ENCODE measurements around the gene UROC1. TPM values are rescaled to one million over a fixed set of nuclear protein-coding genes. Genes with fewer than 3 reads are reported as not detected.

UROC1 gene
- total and polyA plus RNA-seq, 2 of the 4 experiments (the other 2 are of a cell fraction), result not detected

- intact Hi-C loops (cut with micrococcal nuclease), result no loop called here
- H3K36me3 ChIP-seq (ENCODE audit: control insufficient read depth, insufficient read depth, low read length), result no peaks in the 10 kb centered on the region
- H3K23ac ChIP-seq (ENCODE audit: low read depth, low read length), result no peak overlapping the region
- DNase-seq, result no peak
- H2AK9ac ChIP-seq (replicated peaks; ENCODE audit: low read depth, low read length, poor library complexity), result no peak overlapping the region
- no peak overlapping the region for H2BK15ac ChIP-seq (ENCODE audit: low read depth, low read length)
- dilution Hi-C loops (cut with HindIII; ENCODE audit: low sequenced_read_pairs, unreplicated experiment), result no loop called here
- H3K18ac ChIP-seq (ENCODE audit: low read depth, low read length), result no peak overlapping the region
- H3K4ac ChIP-seq (ENCODE audit: low read depth, low read length), result no peak overlapping the region
- no peak overlapping the region; the same call in 1 of the 2 replicates for H2BK120ac ChIP-seq (ENCODE audit: low read depth, low read length)
- CTCF ChIA-PET, result no interaction called here
- H3K14ac ChIP-seq (replicated peaks; ENCODE audit: low read depth, low read length), result no peak overlapping the region
- WGBS, 2 experiments (ENCODE audit: extremely low coverage in 2 of 2, insufficient read length in 1 of 2), result 21% methylated on average over 5 of the region's 10 CpGs; no CpG with 5 or more reads in 1 of the 2 experiments
- ATAC-seq (ENCODE audit: low read depth), result no peak
- H4K91ac ChIP-seq (ENCODE audit: insufficient read depth, low read depth, low read length), result no peak overlapping the region
- no peak overlapping the region for H3K4me3 ChIP-seq (ENCODE audit: insufficient read depth, low read depth, low read length)
- TF ChIP-seq MAZ (IDR thresholded peaks at IDR 0.05; ENCODE audit: borderline replicate concordance, low read depth, low read length), result no peak
- TF ChIP-seq ELK1 (IDR thresholded peaks at IDR 0.05; ENCODE audit: borderline replicate concordance, low read depth, low read length), result no peak
- TF ChIP-seq NFE2L2 (IDR thresholded peaks at IDR 0.05; ENCODE audit: low read depth, low read length), result no peak
- no peak for TF ChIP-seq POLR2A (IDR thresholded peaks at IDR 0.05; ENCODE audit: low read depth, low read length)
- no peaks in the 10 kb centered on the region for H4K20me1 ChIP-seq (ENCODE audit: insufficient read depth, low read length)
- H2BK20ac ChIP-seq (ENCODE audit: low read depth, low read length), result no peak overlapping the region
- no TSS peak for BruUV-seq (replicated peaks)
- H4K5ac ChIP-seq (ENCODE audit: low read depth, low read length), result no peak overlapping the region
- H4K8ac ChIP-seq (ENCODE audit: low read depth in 2 of 2, low read length in 2 of 2), result no peak overlapping the region
- no peak overlapping the region for H3K27ac ChIP-seq (ENCODE audit: insufficient read depth, low read length)
- no peak overlapping the region for H3K4me2 ChIP-seq (ENCODE audit: low read depth, low read length)
- no peaks in the 10 kb centered on the region for H3K79me1 ChIP-seq (ENCODE audit: low read depth in 1 of 2, low read length in 2 of 2)
- peaks cover 6% of the 10 kb centered on the region for H3K4me1 ChIP-seq (ENCODE audit: control insufficient read depth, insufficient read depth, low read length)
- H3K27me3 ChIP-seq (ENCODE audit: control insufficient read depth, insufficient read depth, low read length), result peaks cover 43% of the 10 kb centered on the region
- no peak overlapping the region for H3K9ac ChIP-seq (ENCODE audit: low read depth, low read length)
- H3K9me3 ChIP-seq (ENCODE audit: control insufficient read depth, insufficient read depth, low read length), result no peaks in the 10 kb centered on the region; the same call in 1 of the 2 replicates
- no peak overlapping the region for H3K56ac ChIP-seq (ENCODE audit: extremely low read depth, insufficient read depth, low read length)
- POLR2A ChIA-PET (ENCODE audit: unreplicated experiment), result no interaction called here
- peaks cover 12% of the 10 kb centered on the region for H3K9me1 ChIP-seq (ENCODE audit: insufficient read depth, low read length)
- H2AFZ ChIP-seq (replicated peaks; ENCODE audit: low read length, poor library complexity), result no peak overlapping the region
- H2BK5ac ChIP-seq (ENCODE audit: low read depth, low read length, poor library complexity, severe bottlenecking), result no peak overlapping the region
- no peak overlapping the region for H2AK5ac ChIP-seq (ENCODE audit: low read depth, low read length)
- in situ Hi-C loops (cut with MboI; ENCODE audit: low sequenced_read_pairs), result no loop called here
Observed at GRCh38 chr3:126537730-126538281, 20.2 kb upstream of the UROC1 start.
